ENCODE results near the gene IL6ST.
A peak's percentile ranks its signal among the peaks of the same experiment; 100 is the strongest.

IL6ST gene

GRCh38 chr5:55921617-55922016 lies 73.1 kb downstream of the IL6ST start:
- Histone ChIP-seq H3K27ac (ENCODE audit: poor library complexity, severe bottlenecking) (no peak overlapping the region), H3K36me3 (ENCODE audit: low read depth) (no peaks in the 10 kb centered on the region), H3K27me3 (ENCODE audit: insufficient read depth, poor library complexity, severe bottlenecking) (no peaks in the 10 kb centered on the region), H3K9me3 (ENCODE audit: severe bottlenecking) (no peaks in the 10 kb centered on the region), H3K4me1 (ENCODE audit: insufficient read depth, poor library complexity, severe bottlenecking) (peaks cover 4% of the 10 kb centered on the region), H3K4me3 (ENCODE audit: severe bottlenecking) (no peak overlapping the region)
- TF ChIP-seq CTCF (IDR thresholded peaks at IDR 0.05; ENCODE audit: poor library complexity, severe bottlenecking), result no peak
- no peak for DNase-seq (ENCODE audit: low spot score)
- no peak for ATAC-seq (ENCODE audit: low read depth)

GRCh38 chr5:55920784-55921183 lies 74.0 kb downstream of the IL6ST start:
- DNase-seq (ENCODE audit: low spot score), result no peak
- peaks cover 4% of the 10 kb centered on the region for H3K4me1 ChIP-seq (ENCODE audit: insufficient read depth, poor library complexity, severe bottlenecking)
- peak; percentile 79 for TF ChIP-seq CTCF (IDR thresholded peaks at IDR 0.05; ENCODE audit: poor library complexity, severe bottlenecking)
- no peak overlapping the region for H3K4me3 ChIP-seq (ENCODE audit: severe bottlenecking)
- H3K36me3 ChIP-seq (ENCODE audit: low read depth), result no peaks in the 10 kb centered on the region
- H3K9me3 ChIP-seq (ENCODE audit: severe bottlenecking), result no peaks in the 10 kb centered on the region
- no peak overlapping the region for H3K27ac ChIP-seq (ENCODE audit: poor library complexity, severe bottlenecking)
- ATAC-seq (ENCODE audit: low read depth), result peak; percentile 58; the same call in 2 of the 3 replicates
- H3K27me3 ChIP-seq (ENCODE audit: insufficient read depth, poor library complexity, severe bottlenecking), result no peaks in the 10 kb centered on the region

GRCh38 chr5:55919625-55920024 lies 75.1 kb downstream of the IL6ST start:
- no peak overlapping the region for H3K27ac ChIP-seq (ENCODE audit: poor library complexity, severe bottlenecking)
- H3K9me3 ChIP-seq (ENCODE audit: severe bottlenecking), result no peaks in the 10 kb centered on the region
- peaks cover 4% of the 10 kb centered on the region for H3K4me1 ChIP-seq (ENCODE audit: insufficient read depth, poor library complexity, severe bottlenecking)
- H3K36me3 ChIP-seq (ENCODE audit: low read depth), result no peaks in the 10 kb centered on the region
- DNase-seq (ENCODE audit: low spot score) (no peak), ATAC-seq (ENCODE audit: low read depth) (no peak)
- no peaks in the 10 kb centered on the region for H3K27me3 ChIP-seq (ENCODE audit: insufficient read depth, poor library complexity, severe bottlenecking)
- no peak for TF ChIP-seq CTCF (IDR thresholded peaks at IDR 0.05; ENCODE audit: poor library complexity, severe bottlenecking)
- H3K4me3 ChIP-seq (ENCODE audit: severe bottlenecking), result no peak overlapping the region

GRCh38 chr5:55918087-55919035 lies 76.4 kb downstream of the IL6ST start:
- DNase-seq (ENCODE audit: low spot score) (no peak), ATAC-seq (ENCODE audit: low read depth) (no peak)
- Histone ChIP-seq H3K4me1 (ENCODE audit: insufficient read depth, poor library complexity, severe bottlenecking) (peaks cover 2% of the 10 kb centered on the region), H3K36me3 (ENCODE audit: low read depth) (no peaks in the 10 kb centered on the region), H3K27me3 (ENCODE audit: insufficient read depth, poor library complexity, severe bottlenecking) (no peaks in the 10 kb centered on the region), H3K27ac (ENCODE audit: poor library complexity, severe bottlenecking) (no peak overlapping the region), H3K4me3 (ENCODE audit: severe bottlenecking) (no peak overlapping the region), H3K9me3 (ENCODE audit: severe bottlenecking) (no peaks in the 10 kb centered on the region)
- no peak for TF ChIP-seq CTCF (IDR thresholded peaks at IDR 0.05; ENCODE audit: poor library complexity, severe bottlenecking)

All from RWPE2 (cell line).